ENCODE results near the gene LRRC47. TPM values are rescaled to one million over a fixed set of nuclear protein-coding genes. Genes with fewer than 3 reads are reported as not detected.

LRRC47 gene
- total RNA-seq, 1 experiment from 2014 or later: 65.1 TPM

DNA sequence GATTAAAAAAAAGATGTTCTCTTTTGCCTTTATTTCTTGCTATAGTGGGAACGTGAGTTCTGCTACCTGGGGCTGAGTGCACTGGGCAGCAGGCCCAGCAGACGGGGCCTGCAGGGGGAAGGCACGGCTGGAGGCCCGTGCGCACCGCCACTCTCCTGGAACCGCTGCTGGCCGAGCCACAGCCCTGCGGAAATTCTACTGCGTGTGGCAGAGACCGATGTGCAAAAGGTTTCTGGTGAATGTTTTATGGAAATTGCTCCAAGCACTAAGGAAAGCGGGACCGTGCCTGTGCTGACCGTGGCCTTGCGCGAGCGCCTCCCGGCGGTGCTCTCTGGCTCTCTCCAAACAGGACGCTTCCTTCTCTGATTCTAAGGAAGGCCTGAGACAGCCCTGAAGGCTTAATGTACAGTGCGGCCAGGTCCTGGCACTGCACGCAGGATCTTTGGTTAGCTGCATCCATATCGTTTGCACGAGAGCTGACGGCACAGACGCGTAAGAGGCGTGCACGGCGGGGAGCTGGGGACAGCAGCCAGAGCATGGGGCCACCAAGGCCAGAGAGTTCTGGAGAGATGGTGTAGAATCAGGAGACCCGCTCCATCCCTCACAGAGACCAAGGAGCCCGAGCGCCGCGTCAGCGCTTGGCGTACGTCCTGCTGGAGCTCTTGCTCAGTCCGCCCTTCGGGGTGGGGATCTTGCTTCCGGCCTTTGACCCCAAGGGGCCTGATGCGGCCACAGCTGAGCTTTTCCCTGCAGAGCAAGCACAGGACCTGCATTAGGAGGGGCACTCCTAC is 18.7 kb upstream of the LRRC47 start:
- TF ChIP-seq, protein P1, sequence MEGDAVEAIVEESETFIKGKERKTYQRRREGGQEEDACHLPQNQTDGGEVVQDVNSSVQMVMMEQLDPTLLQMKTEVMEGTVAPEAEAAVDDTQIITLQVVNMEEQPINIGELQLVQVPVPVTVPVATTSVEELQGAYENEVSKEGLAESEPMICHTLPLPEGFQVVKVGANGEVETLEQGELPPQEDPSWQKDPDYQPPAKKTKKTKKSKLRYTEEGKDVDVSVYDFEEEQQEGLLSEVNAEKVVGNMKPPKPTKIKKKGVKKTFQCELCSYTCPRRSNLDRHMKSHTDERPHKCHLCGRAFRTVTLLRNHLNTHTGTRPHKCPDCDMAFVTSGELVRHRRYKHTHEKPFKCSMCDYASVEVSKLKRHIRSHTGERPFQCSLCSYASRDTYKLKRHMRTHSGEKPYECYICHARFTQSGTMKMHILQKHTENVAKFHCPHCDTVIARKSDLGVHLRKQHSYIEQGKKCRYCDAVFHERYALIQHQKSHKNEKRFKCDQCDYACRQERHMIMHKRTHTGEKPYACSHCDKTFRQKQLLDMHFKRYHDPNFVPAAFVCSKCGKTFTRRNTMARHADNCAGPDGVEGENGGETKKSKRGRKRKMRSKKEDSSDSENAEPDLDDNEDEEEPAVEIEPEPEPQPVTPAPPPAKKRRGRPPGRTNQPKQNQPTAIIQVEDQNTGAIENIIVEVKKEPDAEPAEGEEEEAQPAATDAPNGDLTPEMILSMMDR (conservative IDR thresholded peaks at IDR 0.05): no peak
- Histone ChIP-seq H2AK5ac (ENCODE audit: insufficient read length, low read length) (no peak overlapping the region), H2BK5ac (ENCODE audit: insufficient read length, low read length) (no peak overlapping the region), H3K9me3 (ENCODE audit: control insufficient read depth, low read depth, low read length) (no peaks in the 10 kb centered on the region), H3T11ph (ENCODE audit: low read length) (no peak overlapping the region), H3K18ac (ENCODE audit: insufficient read length, low read depth, low read length) (no peak overlapping the region), H4K5ac (ENCODE audit: insufficient read length, low read depth, low read length) (no peak overlapping the region), H2BK20ac (ENCODE audit: low read depth, low read length, poor library complexity, severe bottlenecking) (no peak overlapping the region), H2BK120ac (ENCODE audit: low read depth, low read length, poor library complexity, severe bottlenecking) (no peak overlapping the region), H3K56ac (ENCODE audit: insufficient read length, low read depth, low read length) (no peak overlapping the region), H3K79me1 (ENCODE audit: insufficient read depth, low read depth, low read length, poor library complexity, severe bottlenecking) (no peaks in the 10 kb centered on the region), H3K4me2 (ENCODE audit: insufficient read depth, insufficient read length, low read length) (no peak overlapping the region), H3K23ac (ENCODE audit: insufficient read length, low read depth, low read length) (no peak overlapping the region), H3K27me3 (ENCODE audit: insufficient read depth, low read length) (no peaks in the 10 kb centered on the region), H2AFZ (ENCODE audit: low read length) (no peak overlapping the region), H3K27ac (ENCODE audit: insufficient read length, low read depth, low read length) (no peak overlapping the region), H4K91ac (ENCODE audit: insufficient read length, low read depth, low read length) (no peak overlapping the region), H3K9ac (ENCODE audit: extremely low read depth, insufficient read length, low read length) (no peak overlapping the region), H3K23me2 (ENCODE audit: insufficient read length, low read depth, low read length, poor library complexity, severe bottlenecking) (no peaks in the 10 kb centered on the region), H3K4ac (ENCODE audit: low read depth, low read length) (no peak overlapping the region), H2BK15ac (ENCODE audit: low read depth, low read length) (no peak overlapping the region), H2BK12ac (ENCODE audit: insufficient read length, low read depth, low read length) (no peak overlapping the region), H3K4me1 (ENCODE audit: insufficient read depth, low read length) (no peaks in the 10 kb centered on the region), H4K8ac (replicated peaks; ENCODE audit: insufficient read length, low read depth, low read length) (no peak overlapping the region), H3K14ac (ENCODE audit: insufficient read depth, low read length) (no peak overlapping the region), H4K20me1 (ENCODE audit: control insufficient read depth, insufficient read depth, insufficient read length) (no peaks in the 10 kb centered on the region), H3K79me2 (ENCODE audit: insufficient read depth, low read length) (no peaks in the 10 kb centered on the region)
- WGBS (ENCODE audit: extremely low coverage, insufficient read length, low lambda C conversion rate): no CpG with 5 or more reads among the region's 42 CpGs
- no peak for DNase-seq
- Mint-ChIP-seq H3K4me1 (peaks cover 6 to 7% of the 10 kb centered on the region in 2 experiments), H3K9me3 (peaks cover 0 to 3% of the 10 kb centered on the region in 2 experiments; a peak in 2 of 5 replicates), H3K27ac (peak overlapping the region in 1 of 3 experiments; percentile 75; a peak in 1 of 7 replicates), H3K27me3 (ENCODE audit: low read depth) (peaks cover 5% of the 10 kb centered on the region), H3K4me3 (no peak overlapping the region), H3K36me3 (ENCODE audit: insufficient read depth in 1 of 3, low read depth in 3 of 3) (peaks cover 0 to 7% (median 2%) of the 10 kb centered on the region in 3 experiments; a peak in 5 of 7 replicates)
